HG02970 (cell line): ENCODE results near the gene TMEM255A.

ENCODE experiments used
- ATAC-seq: cut with Tn5 transposase; IDR thresholded peaks from one replicate; pipeline ENCODE4 v1.9.1; 2021; ENCODE audit warnings: mild to moderate bottlenecking, moderate library complexity, moderate number of reproducible peaks; ENCODE audit not compliant: unreplicated experiment, low FRiP score

The TMEM255A gene

GRCh38 chrX:120213438-120214265 is 97.6 kb downstream of the TMEM255A start:
- ATAC-seq: no peak
